ENCODE results near the gene CYP2W1. TPM values are rescaled to one million over a fixed set of nuclear protein-coding genes. Genes with fewer than 3 reads are reported as not detected.

Gene CYP2W1
- total RNA-seq, 2 donors from 2014 or later: 3.1 to 4.0 TPM

GRCh38 chr7:966291-967069, 16.5 kb upstream of the CYP2W1 start:
- Histone ChIP-seq H3K27ac (no peak overlapping the region), H3K27me3 (replicated peaks; ENCODE audit: insufficient read depth) (no peaks in the 10 kb centered on the region), H3K36me3 (no peaks in the 10 kb centered on the region), H3K4me3 (no peak overlapping the region), H3K9me3 (no peaks in the 10 kb centered on the region), H3K4me1 (replicated peaks) (no peaks in the 10 kb centered on the region)
- 79% methylated on average over 22 of the region's 22 CpGs for WGBS
- intact Hi-C loops (cut with DNase I): no loop called here
- no peak for DNase-seq (ENCODE audit: low spot score)
- TF ChIP-seq POLR2A (IDR thresholded peaks at IDR 0.05) (no peak), POLR2AphosphoS5 (IDR thresholded peaks at IDR 0.05) (no peak), CTCF (IDR thresholded peaks at IDR 0.05) (no peak)

GRCh38 chr7:967361-968082, 15.5 kb upstream of the CYP2W1 start:
- intact Hi-C loops (cut with DNase I): no loop called here
- Histone ChIP-seq H3K9me3 (no peaks in the 10 kb centered on the region), H3K4me3 (no peak overlapping the region), H3K27ac (no peak overlapping the region), H3K36me3 (peaks cover 0 to 2% of the 10 kb centered on the region in 2 donors), H3K27me3 (replicated peaks; ENCODE audit: insufficient read depth) (no peaks in the 10 kb centered on the region), H3K4me1 (replicated peaks) (no peaks in the 10 kb centered on the region)
- DNase-seq (ENCODE audit: low spot score): no peak
- TF ChIP-seq CTCF (IDR thresholded peaks at IDR 0.05) (no peak), POLR2A (IDR thresholded peaks at IDR 0.05) (no peak), POLR2AphosphoS5 (IDR thresholded peaks at IDR 0.05) (no peak)
- WGBS: 90% methylated on average over 39 of the region's 39 CpGs

GRCh38 chr7:968205-969105, 14.5 kb upstream of the CYP2W1 start:
- Histone ChIP-seq H3K9me3 (no peaks in the 10 kb centered on the region), H3K27me3 (replicated peaks; ENCODE audit: insufficient read depth) (no peaks in the 10 kb centered on the region), H3K36me3 (peaks cover 0 to 8% of the 10 kb centered on the region in 2 donors), H3K4me1 (replicated peaks) (peaks cover 1% of the 10 kb centered on the region), H3K27ac (no peak overlapping the region), H3K4me3 (no peak overlapping the region)
- intact Hi-C loops (cut with DNase I): no loop called here
- DNase-seq (ENCODE audit: low spot score): no peak
- no peak for TF ChIP-seq POLR2AphosphoS5 (IDR thresholded peaks at IDR 0.05)
- TF ChIP-seq CTCF (IDR thresholded peaks at IDR 0.05): no peak
- no peak for TF ChIP-seq POLR2A (IDR thresholded peaks at IDR 0.05)
- WGBS: 89% methylated on average over 24 of the region's 24 CpGs

- H3K4me3 ChIP-seq: no peak overlapping the region
- H3K27ac ChIP-seq: no peak overlapping the region
- no peaks in the 10 kb centered on the region for H3K9me3 ChIP-seq
- WGBS: 83% methylated on average over 11 of the region's 11 CpGs
- no peaks in the 10 kb centered on the region for H3K27me3 ChIP-seq (replicated peaks; ENCODE audit: insufficient read depth)
- no peak for DNase-seq (ENCODE audit: low spot score)
- H3K36me3 ChIP-seq: peaks cover 0 to 8% of the 10 kb centered on the region in 2 donors
- no peak for TF ChIP-seq POLR2AphosphoS5 (IDR thresholded peaks at IDR 0.05)
- TF ChIP-seq POLR2A (IDR thresholded peaks at IDR 0.05): no peak
- TF ChIP-seq CTCF (IDR thresholded peaks at IDR 0.05): no peak
- H3K4me1 ChIP-seq (replicated peaks): peaks cover 5% of the 10 kb centered on the region
- intact Hi-C loops (cut with DNase I): no loop called here
Measured at GRCh38 chr7:969403-969802, 13.6 kb upstream of the CYP2W1 start.

All from prostate gland (tissue), 2 donors.